Measurements from ENCODE around the gene PREP.

Gene PREP

GRCh38 chr6:105304825-105305224, 98.1 kb downstream of the PREP start:
- no peak for DNase-seq

GRCh38 chr6:105304366-105304765, 98.5 kb downstream of the PREP start:
- no peak for DNase-seq

- no peak for DNase-seq
Measured at GRCh38 chr6:105302617-105303128, 100.2 kb downstream of the PREP start.

DNA sequence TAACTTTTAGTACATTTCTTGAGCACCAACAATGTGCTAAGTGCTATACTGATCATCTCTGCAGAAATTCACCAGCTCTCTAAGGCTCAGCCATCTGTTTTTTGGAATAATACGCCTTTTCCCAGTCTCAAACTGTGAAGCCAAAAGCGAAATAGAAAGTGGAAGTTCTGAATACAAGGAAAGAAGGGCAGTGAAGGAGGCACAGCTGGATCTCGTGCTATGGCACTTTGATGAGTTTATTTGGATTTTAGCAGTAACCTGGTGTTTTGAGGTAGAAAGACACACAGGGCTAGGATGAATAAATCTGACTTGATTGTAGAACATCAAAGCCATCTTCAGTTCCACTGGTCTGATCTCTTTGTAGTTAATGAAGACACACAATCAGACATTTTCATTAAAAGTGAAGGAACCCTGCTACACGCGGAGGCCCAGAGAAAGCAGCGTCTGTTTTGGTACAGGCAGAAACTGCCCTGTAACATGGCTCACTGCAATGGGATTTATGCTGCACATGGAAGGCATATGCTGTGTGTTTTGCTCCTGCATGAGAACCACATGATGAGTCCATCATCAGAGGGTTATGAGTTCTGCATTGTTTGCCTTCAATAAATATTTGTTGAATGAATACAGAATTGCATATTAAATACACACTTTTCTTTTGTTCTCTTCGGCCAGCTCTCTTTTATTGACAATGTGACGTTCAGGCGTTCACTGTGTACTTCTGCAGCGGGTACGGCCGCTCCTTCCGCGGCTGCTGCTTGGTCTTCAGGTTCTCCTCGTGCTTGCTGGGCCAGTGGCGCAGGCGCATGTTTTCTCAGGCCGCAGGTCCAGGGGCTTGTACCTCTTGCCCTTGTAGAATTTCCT, 100.9 kb downstream of the PREP start:
- no peak for DNase-seq

DNA sequence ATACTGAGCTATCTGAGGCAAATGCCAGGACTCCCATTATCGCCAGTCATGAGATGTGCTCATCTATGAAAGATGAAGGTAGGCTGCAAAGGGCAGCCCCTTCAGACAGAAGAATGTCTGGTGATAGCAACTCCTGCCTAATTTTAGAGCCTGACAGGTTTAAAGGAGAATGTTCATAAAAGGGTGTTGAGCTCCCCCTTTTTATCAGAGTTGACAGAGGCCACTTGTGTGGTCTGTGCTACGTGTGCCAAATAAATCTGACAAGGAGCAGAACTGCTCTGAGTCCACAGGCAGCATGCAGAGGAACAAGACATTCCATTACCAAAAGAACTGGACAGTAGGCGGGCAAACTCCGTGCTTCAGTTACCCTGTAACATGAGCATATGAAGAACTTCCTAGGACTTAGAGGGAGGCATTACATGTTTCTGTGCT, 101.8 kb downstream of the PREP start:
- DNase-seq: no peak

DNA sequence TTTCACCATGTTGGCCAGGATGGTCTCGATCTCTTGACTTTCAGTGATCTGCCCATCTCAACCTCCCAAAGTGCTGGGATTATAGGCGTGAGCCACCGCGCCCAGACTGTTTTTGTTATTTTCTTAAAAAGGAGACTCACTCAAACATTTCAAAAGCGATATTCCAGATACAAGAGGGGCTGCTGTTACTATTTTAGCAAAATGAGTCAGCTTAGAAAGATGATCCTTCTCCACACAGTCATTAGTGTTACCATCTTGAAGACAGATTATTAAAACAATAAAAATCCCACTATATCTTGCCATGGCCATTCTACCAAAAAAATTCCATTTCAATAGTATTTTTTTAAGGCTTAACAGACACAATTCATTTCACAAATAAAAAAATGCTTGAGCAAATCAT, 102.8 kb downstream of the PREP start:
- DNase-seq: no peak

- DNase-seq: no peak
Measured at GRCh38 chr6:105294129-105294528, 108.8 kb downstream of the PREP start.

GRCh38 chr6:105292689-105293339, 110.1 kb downstream of the PREP start:
- no peak for DNase-seq

DNA sequence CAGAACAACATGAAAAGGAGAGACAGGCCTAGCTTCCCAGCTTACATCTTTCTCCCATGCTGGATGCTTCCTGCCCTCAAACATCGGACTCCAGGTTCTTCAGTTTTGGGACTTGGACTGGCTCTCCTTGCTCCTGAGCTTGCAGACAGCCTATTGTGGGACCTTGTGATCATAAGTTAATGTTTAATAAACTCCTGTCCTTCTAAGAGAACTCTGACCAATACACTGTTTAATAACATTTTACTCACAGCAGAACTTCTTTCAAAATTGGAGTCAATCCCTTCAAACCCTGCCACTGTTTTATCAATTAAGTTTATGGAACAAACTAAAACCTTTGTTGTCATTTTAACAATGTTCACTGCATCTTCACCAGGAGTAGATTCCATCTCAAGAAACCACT, 111.4 kb downstream of the PREP start:
- no peak for DNase-seq

- DNase-seq: no peak
Measured at GRCh38 chr6:105282631-105283585, 120.0 kb downstream of the PREP start.

- DNase-seq: no peak
Measured at GRCh38 chr6:105280033-105280432, 122.8 kb downstream of the PREP start.

- no peak for DNase-seq
Measured at GRCh38 chr6:105279463-105279862, 123.4 kb downstream of the PREP start.

DNA sequence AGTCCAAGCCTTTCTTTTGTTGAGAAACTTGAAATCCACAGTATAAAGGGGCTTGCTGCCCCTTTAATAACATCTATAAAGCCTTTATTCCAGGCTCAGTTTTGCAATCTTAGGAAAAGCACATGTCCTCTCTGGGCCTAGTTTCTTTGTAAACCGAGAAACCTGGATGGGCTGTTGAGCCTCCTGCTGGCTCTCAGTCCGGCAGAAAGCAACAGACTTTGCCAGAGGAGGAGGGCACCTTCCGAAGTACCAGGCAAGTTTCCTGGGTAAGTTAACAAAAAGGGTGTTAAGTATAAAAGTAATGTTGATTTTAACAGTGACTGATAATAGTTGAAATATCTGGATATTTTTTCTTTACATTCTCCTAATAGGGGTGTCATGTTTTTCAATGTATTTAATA, 124.1 kb downstream of the PREP start:
- no peak for DNase-seq

DNA sequence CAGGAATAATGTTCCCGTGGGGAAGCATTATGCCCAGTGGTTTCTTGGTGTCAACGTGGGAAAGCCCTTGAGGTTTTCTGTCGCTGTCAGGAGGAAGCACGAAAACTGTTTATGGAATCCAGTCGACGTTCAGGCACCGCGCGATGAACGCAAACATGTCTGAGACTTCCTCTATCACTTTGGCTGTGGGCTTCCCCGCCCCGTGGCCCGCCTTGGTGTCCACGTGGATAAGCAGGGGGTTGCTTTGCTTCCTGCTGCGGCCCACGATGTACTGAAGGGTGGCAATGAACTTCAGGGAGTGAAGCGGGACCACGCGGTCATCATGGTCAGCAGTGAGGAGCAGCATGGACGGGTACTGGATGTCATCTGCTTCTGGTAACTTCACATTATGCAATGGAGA, 124.8 kb downstream of the PREP start:
- DNase-seq: no peak

DNA sequence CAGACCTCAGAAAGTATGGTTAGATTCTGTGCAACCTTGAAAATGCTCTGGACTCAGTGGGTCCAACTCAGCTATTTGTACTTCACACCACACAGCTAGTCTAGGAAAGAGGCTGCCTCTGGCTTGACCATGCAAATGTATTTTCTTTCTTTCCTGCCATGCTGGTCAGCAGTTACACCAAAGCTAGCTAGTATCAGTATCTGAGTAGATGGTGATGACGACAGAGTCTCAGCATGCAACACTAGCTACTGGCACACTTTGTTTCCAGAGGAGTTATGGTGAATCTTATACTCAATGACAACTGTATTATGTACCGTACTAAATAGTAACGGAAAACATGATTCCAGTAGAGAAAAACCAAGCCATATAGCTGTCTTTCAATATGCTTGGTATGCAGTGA, 126.5 kb downstream of the PREP start:
- no peak for DNase-seq

DNA sequence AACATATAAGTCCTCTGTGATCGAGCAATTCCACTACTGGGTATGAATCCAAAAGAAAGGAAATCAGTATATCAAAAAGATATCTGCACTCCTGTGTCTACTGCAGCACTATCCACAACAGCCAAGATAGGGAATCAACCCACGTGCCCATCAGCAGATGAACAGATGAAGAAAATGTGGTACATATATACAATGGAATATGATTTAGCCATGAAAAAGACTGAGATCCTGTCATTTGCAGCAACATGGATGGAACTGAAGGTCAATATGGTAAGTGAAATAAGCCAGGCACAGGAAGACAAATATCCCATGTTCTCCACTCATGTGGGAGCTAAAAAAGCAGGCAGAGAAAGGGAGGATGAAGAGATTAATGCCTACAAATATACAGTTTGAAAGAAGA, 127.3 kb downstream of the PREP start:
- DNase-seq: no peak

- DNase-seq: no peak
Measured at GRCh38 chr6:105274678-105275077, 128.2 kb downstream of the PREP start.

GRCh38 chr6:105273589-105273988, 129.3 kb downstream of the PREP start:
- no peak for DNase-seq

DNA sequence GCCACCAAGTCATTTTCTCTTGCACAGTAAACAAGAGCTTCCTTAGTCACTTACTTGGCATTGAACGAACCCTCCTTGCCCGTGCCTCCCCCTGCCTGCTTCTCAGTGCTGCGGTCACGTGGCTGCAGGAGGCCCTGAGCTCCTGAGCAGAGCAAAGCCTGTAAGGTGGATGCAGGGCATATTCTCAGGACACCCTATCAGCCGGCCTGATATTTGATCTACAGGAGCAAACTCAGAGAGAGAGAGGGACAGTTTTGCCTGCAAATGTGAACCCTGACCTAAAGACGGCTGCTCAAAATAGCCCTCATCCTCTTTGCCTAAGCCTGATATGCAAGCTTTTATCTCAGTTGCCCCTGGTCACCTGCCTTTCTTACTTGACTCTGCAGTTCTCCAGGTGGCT, 130.1 kb downstream of the PREP start:
- no peak for DNase-seq

- no peak for DNase-seq
Measured at GRCh38 chr6:105270511-105270910, 132.4 kb downstream of the PREP start.

GRCh38 chr6:105269390-105269789, 133.5 kb downstream of the PREP start:
- no peak for DNase-seq

DNA sequence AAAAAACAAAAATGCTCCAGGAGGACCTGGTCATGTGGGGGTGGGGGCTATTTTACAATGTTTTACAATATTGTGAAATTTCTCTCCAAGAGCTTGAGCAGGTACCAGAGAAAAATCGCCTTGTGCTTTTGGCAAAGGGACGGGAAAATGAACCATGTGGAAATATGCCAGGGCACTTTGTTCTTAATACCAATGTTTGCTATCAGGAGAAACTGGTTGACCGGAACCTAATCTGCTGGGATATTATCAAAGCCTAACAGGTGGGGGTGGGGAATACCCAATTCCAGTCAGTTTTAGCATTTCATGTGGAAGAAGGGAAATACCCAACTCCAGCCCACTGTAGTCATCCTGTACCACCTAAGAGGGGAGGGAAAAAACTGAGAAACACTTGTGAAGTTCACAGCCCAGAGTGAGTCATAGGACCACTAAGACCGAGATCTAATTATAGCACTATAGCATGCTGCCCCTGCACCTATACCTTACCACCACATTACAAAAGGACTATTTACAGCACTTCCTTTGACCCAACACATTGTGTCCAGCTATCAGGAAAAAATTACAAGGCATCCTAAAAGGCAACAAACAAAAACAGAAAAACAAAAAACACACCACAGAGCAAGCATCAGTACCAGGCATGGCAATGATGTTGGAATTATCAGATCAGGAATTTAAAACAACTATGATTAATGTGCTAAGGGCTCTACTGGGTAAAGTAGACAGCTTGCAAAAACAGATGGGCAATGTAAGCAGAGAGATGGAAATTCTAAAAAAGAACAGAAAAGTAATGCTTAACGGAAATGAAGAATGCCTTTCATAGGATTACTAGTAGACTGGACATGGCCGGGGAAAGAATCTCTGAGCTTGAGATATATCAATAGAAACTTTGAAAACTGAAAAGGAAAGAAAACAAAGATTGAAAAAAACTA, 138.9 kb downstream of the PREP start:
- no peak for DNase-seq
